GM23248 (cell line): Measurements from ENCODE around the gene TXNDC17.

Experiments used
- EZH2 ChIP-seq: fragments of 200-600 bp; sonication (generic); IDR thresholded peaks from 2 replicates; pipeline ENCODE4 v1.6.1; 2018; ENCODE audit warnings: antibody characterized with exemption, mild to moderate bottlenecking; ENCODE audit not compliant: insufficient read depth, poor library complexity, severe bottlenecking
- EZH2phosphoT487 ChIP-seq: fragments of 200-600 bp; sonication (generic); IDR thresholded peaks from 2 replicates; pipeline ENCODE4 v1.6.1; 2018; ENCODE audit warnings: antibody characterized with exemption, moderate library complexity, mild to moderate bottlenecking, low read depth; ENCODE audit not compliant: insufficient read depth

DNA sequence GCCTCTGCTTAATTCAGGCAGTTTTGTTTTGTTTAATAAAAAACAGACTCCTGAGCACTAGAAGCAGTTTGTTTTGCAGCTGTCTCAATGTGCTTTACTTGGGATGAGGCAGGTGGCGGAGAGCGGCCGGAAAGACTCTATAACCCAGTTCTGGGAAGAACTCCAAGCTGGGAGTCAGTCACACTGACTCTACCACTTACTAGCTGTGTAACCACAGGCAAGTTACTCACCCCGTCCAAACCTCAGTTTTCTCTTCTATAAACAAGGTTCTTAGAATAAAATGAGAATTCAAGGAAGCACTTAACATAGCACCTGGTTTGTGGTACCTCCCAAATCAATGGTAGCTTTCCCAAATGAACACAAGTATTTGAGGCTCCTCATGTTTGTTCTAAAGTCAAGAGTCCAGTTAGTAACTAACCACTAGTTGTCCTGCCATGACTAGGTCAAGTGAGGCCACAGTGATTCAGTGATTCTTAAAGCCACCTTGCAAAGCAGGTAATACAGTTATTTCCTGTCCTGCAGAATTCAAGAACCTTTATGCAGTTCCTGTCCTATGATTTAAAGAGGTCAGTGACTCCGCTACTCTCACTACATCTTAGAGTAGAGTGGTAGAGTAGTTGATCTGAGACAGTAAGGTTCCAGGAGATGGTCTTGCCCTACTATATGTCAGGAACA, 2.7 kb downstream of the TXNDC17 start:
- no peak for TF ChIP-seq EZH2
- TF ChIP-seq EZH2phosphoT487, result no peak
